Stimulated activated CD4-positive, alpha-beta T cell treated with anti-CD3 and anti-CD28 coated beads, Interleukin-2, amount 100 ng/mL, for 4 hours (primary cell): ENCODE data around the gene KRT3.

Experiments used
- DNase-seq: peaks from one replicate; pipeline ENCODE4 v3.0.0-alpha.2; 2020; ENCODE audit warnings: low read depth

KRT3 gene

GRCh38 chr12:52813885-52814709 lies 18.2 kb upstream of the KRT3 start, which contains the start of gene KRT4:
KRT4 (minus strand) TSS chr12:52814116; CDS start chr12:52814058, 58 bp downstream.
- DNase-seq: no peak

GRCh38 chr12:52813203-52813819 lies 17.4 kb upstream of the KRT3 start:
- DNase-seq: no peak

GRCh38 chr12:52812749-52813148 lies 16.8 kb upstream of the KRT3 start:
- no peak for DNase-seq

- no peak for DNase-seq
Measured at GRCh38 chr12:52812073-52812400, 16.1 kb upstream of the KRT3 start.

- no peak for DNase-seq
Measured at GRCh38 chr12:52811191-52812072, 15.5 kb upstream of the KRT3 start.

GRCh38 chr12:52810554-52810953 lies 14.6 kb upstream of the KRT3 start:
- no peak for DNase-seq

GRCh38 chr12:52809166-52809565 lies 13.2 kb upstream of the KRT3 start:
- no peak for DNase-seq

GRCh38 chr12:52808573-52809160 lies 12.8 kb upstream of the KRT3 start:
- DNase-seq: no peak

GRCh38 chr12:52807544-52808470 lies 11.9 kb upstream of the KRT3 start:
- no peak for DNase-seq

GRCh38 chr12:52806821-52807543 lies 11.1 kb upstream of the KRT3 start:
- no peak for DNase-seq

GRCh38 chr12:52806169-52806811 lies 10.4 kb upstream of the KRT3 start:
- DNase-seq: no peak

GRCh38 chr12:52805739-52806138 lies 9.8 kb upstream of the KRT3 start:
- no peak for DNase-seq

- DNase-seq: no peak
Measured at GRCh38 chr12:52805000-52805399, 9.1 kb upstream of the KRT3 start.

GRCh38 chr12:52802442-52802841 lies 6.5 kb upstream of the KRT3 start:
- DNase-seq: no peak

- DNase-seq: no peak
Measured at GRCh38 chr12:52801773-52802172, 5.9 kb upstream of the KRT3 start.

- DNase-seq: no peak
Measured at GRCh38 chr12:52800259-52800917, 4.5 kb upstream of the KRT3 start.

- no peak for DNase-seq
Measured at GRCh38 chr12:52799505-52800211, 3.7 kb upstream of the KRT3 start.

- no peak for DNase-seq
Measured at GRCh38 chr12:52798671-52799504, 3.0 kb upstream of the KRT3 start.
